GM23248 (cell line): ENCODE results near the gene PPFIA1. TPM values are rescaled to one million over a fixed set of nuclear protein-coding genes. Genes with fewer than 3 reads are reported as not detected.

Source experiments
- DNase-seq: peaks from one replicate; pipeline ENCODE4 v3.0.0-alpha.2; 2015
- H2AFZ ChIP-seq: fragments of 200-600 bp; sonication (generic); 2 replicates; pipeline ENCODE4 v1.6.1; 2016; ENCODE audit warnings: antibody characterized with exemption
- H3F3A ChIP-seq: fragments of 200-600 bp; sonication (generic); 2 replicates; pipeline ENCODE4 v1.6.1; 2016; ENCODE audit warnings: mild to moderate bottlenecking, antibody characterized with exemption, mixed run types; ENCODE audit not compliant: insufficient read depth
- H3K27ac ChIP-seq: fragments of 200-600 bp; sonication (generic); 2 replicates; pipeline ENCODE4 v1.5.1; 2016; ENCODE audit warnings: mild to moderate bottlenecking
- H3K27me3 ChIP-seq: fragments of 200-600 bp; sonication (generic); replicated peaks from 2 replicates; pipeline ENCODE4 v1.6.1; 2016; ENCODE audit warnings: mild to moderate bottlenecking; ENCODE audit not compliant: insufficient read depth
- H3K36me3 ChIP-seq: fragments of 200-600 bp; sonication (generic); 2 replicates; pipeline ENCODE4 v1.6.1; 2016; ENCODE audit warnings: low read depth, mild to moderate bottlenecking
- H3K4me1 ChIP-seq: fragments of 200-600 bp; sonication (generic); 2 replicates; pipeline ENCODE4 v1.6.1; 2016; ENCODE audit warnings: mild to moderate bottlenecking; ENCODE audit not compliant: insufficient read depth
- H3K4me2 ChIP-seq: fragments of 200-600 bp; sonication (generic); one replicate; pipeline ENCODE4 v1.6.1; 2016; ENCODE audit warnings: mild to moderate bottlenecking; ENCODE audit not compliant: unreplicated experiment
- H3K4me3 ChIP-seq: fragments of 200-600 bp; sonication (generic); 2 replicates; pipeline ENCODE4 v1.5.1; 2016; ENCODE audit warnings: mild to moderate bottlenecking
- H3K79me2 ChIP-seq: fragments of 200-600 bp; sonication (generic); 2 replicates; pipeline ENCODE4 v1.6.1; 2016; ENCODE audit warnings: mild to moderate bottlenecking; ENCODE audit not compliant: insufficient read depth
- H3K9ac ChIP-seq: fragments of 200-600 bp; sonication (generic); 2 replicates; pipeline ENCODE4 v1.6.1; 2016; ENCODE audit warnings: mild to moderate bottlenecking
- H3K9me2 ChIP-seq: fragments of 200-600 bp; sonication (generic); 2 replicates; pipeline ENCODE4 v1.6.1; 2016; ENCODE audit warnings: mixed run types, mild to moderate bottlenecking, moderate library complexity; ENCODE audit not compliant: insufficient read depth
- H3K9me3 ChIP-seq: fragments of 200-600 bp; sonication (generic); one replicate; pipeline ENCODE4 v1.6.1; 2017; ENCODE audit warnings: low read depth
- H4K20me1 ChIP-seq: fragments of 200-600 bp; sonication (generic); 2 replicates; pipeline ENCODE4 v1.6.0; 2016; ENCODE audit not compliant: insufficient read depth
- EZH2 ChIP-seq: fragments of 200-600 bp; sonication (generic); IDR thresholded peaks from 2 replicates; pipeline ENCODE4 v1.6.1; 2018; ENCODE audit warnings: antibody characterized with exemption, mild to moderate bottlenecking; ENCODE audit not compliant: insufficient read depth, poor library complexity, severe bottlenecking
- EZH2phosphoT487 ChIP-seq: fragments of 200-600 bp; sonication (generic); IDR thresholded peaks from 2 replicates; pipeline ENCODE4 v1.6.1; 2018; ENCODE audit warnings: antibody characterized with exemption, moderate library complexity, mild to moderate bottlenecking, low read depth; ENCODE audit not compliant: insufficient read depth
- WGBS, 2 experiments: methylation state at CpG; one replicate each; pipeline ENCODE4 v1.1.6; 2015 to 2017; ENCODE audit warnings: low lambda C conversion rate in 2 of 2, low coverage in 1 of 2; ENCODE audit errors: missing lambda C conversion rate in 2 of 2; 5-methylcytosine and 5-hydroxymethylcytosine counted together
- in situ Hi-C: fragments of 300-500 bp; cut with MboI; formaldehyde crosslinking; loops from 2 replicates; pipeline ENCODE4 v1.15.0; 2020
- microRNA counts: library from miRNA; unstranded; fragments of <30 nt; microRNA quantifications from one replicate; lab custom pipeline; 2016
- microRNA-seq: library from miRNA; unstranded; fragments of <30 nt; microRNA quantifications from one replicate; pipeline ENCODE4, GENCODE V29; 2016; ENCODE audit warnings: borderline number of aligned reads
- polyA plus RNA-seq: library from polyadenylated mRNA; unstranded; fragments of >200 nt; fragmentation: Nextera tagmentation; extraction: Ambion mirVana; gene quantifications from 2 replicates; pipeline ENCODE4 v1.2.1, GENCODE V29; 2016
- small RNA-seq: library from RNA; depleted of rRNA; stranded (forward); fragments of <200 nt; gene quantifications from one replicate; pipeline ENCODE3, GENCODE V24; 2014; ENCODE audit warnings: low read depth, low replicate concordance
- total RNA-seq: library from RNA; depleted of rRNA; stranded (reverse); fragments of >200 nt; shearing (Covaris generic); gene quantifications from 2 replicates; pipeline ENCODE4 v1.2.3, GENCODE V29; 2014; rRNA removed

PPFIA1 gene
- total and polyA plus RNA-seq, 2 experiments from 2014 or later, result 22.8 to 36.9 TPM

- H3K4me1 ChIP-seq, result no peaks in the 10 kb centered on the region
- TF ChIP-seq EZH2phosphoT487 (no peak), EZH2 (no peak)
- H3K27ac ChIP-seq, result no peak overlapping the region
- H4K20me1 ChIP-seq, result no peaks in the 10 kb centered on the region
- H3K27me3 ChIP-seq, result no peaks in the 10 kb centered on the region
- peaks cover 18% of the 10 kb centered on the region for H3K36me3 ChIP-seq
- H3F3A ChIP-seq, result no peaks in the 10 kb centered on the region
- H3K4me3 ChIP-seq, result no peak overlapping the region
- H3K4me2 ChIP-seq, result no peak overlapping the region
- DNase-seq, result no peak
- in situ Hi-C loops, result no loop called here
- no peaks in the 10 kb centered on the region for H3K9me2 ChIP-seq
- H3K9me3 ChIP-seq, result no peaks in the 10 kb centered on the region
- no peak overlapping the region for H3K9ac ChIP-seq
- H2AFZ ChIP-seq, result no peak overlapping the region
- 100% methylated on average over 12 of the region's 12 CpGs for WGBS, 2 experiments
- H3K79me2 ChIP-seq, result peaks cover 19% of the 10 kb centered on the region; the same call in 1 of the 2 replicates
These were observed 161.1 kb downstream of the PPFIA1 start for GRCh38 chr11:70431611-70432010.

GRCh38 chr11:70432065-70432464 lies 161.6 kb downstream of the PPFIA1 start:
- in situ Hi-C loops, result no loop called here
- 86 to 87% methylated on average over 16 of the region's 16 CpGs for WGBS, 2 experiments
- DNase-seq, result no peak
- no peak overlapping the region for H3K4me2 ChIP-seq
- no peak overlapping the region for H3K9ac ChIP-seq
- no peaks in the 10 kb centered on the region for H3K27me3 ChIP-seq
- no peaks in the 10 kb centered on the region for H3K4me1 ChIP-seq
- peaks cover 18% of the 10 kb centered on the region; the same call in 1 of the 2 replicates for H3K79me2 ChIP-seq
- H3K27ac ChIP-seq, result no peak overlapping the region
- H3K9me3 ChIP-seq, result no peaks in the 10 kb centered on the region
- H3K36me3 ChIP-seq, result peaks cover 17% of the 10 kb centered on the region
- no peak overlapping the region for H2AFZ ChIP-seq
- no peaks in the 10 kb centered on the region for H4K20me1 ChIP-seq
- no peaks in the 10 kb centered on the region for H3K9me2 ChIP-seq
- no peak for TF ChIP-seq EZH2phosphoT487
- no peak for TF ChIP-seq EZH2
- H3F3A ChIP-seq, result no peaks in the 10 kb centered on the region
- no peak overlapping the region for H3K4me3 ChIP-seq

- Histone ChIP-seq H3K36me3 (peaks cover 13% of the 10 kb centered on the region), H3K4me2 (no peak overlapping the region), H3K27me3 (no peaks in the 10 kb centered on the region), H3K27ac (no peak overlapping the region), H3K9me3 (no peaks in the 10 kb centered on the region), H3K4me3 (no peak overlapping the region), H3K4me1 (no peaks in the 10 kb centered on the region), H3K79me2 (peaks cover 13% of the 10 kb centered on the region; the same call in 1 of the 2 replicates), H4K20me1 (no peaks in the 10 kb centered on the region), H3K9me2 (no peaks in the 10 kb centered on the region), H3F3A (no peaks in the 10 kb centered on the region), H3K9ac (no peak overlapping the region), H2AFZ (no peak overlapping the region)
- no peak for DNase-seq
- in situ Hi-C loops, result no loop called here
- TF ChIP-seq EZH2 (no peak), EZH2phosphoT487 (no peak)
- whole genome bisulfite sequencing, 2 experiments, result 96 to 98% methylated on average over 15 of the region's 15 CpGs
These were observed 162.1 kb downstream of the PPFIA1 start for GRCh38 chr11:70432580-70432979.

GRCh38 chr11:70433038-70433437 lies 162.5 kb downstream of the PPFIA1 start:
- Histone ChIP-seq H3K4me1 (no peaks in the 10 kb centered on the region), H3K27ac (no peak overlapping the region), H3K9me3 (no peaks in the 10 kb centered on the region), H3K9me2 (no peaks in the 10 kb centered on the region), H3K79me2 (peaks cover 10% of the 10 kb centered on the region; the same call in 1 of the 2 replicates), H3K4me3 (no peak overlapping the region), H2AFZ (no peak overlapping the region), H3K27me3 (no peaks in the 10 kb centered on the region), H3F3A (peaks cover 3% of the 10 kb centered on the region), H4K20me1 (no peaks in the 10 kb centered on the region), H3K36me3 (peaks cover 13% of the 10 kb centered on the region), H3K9ac (no peak overlapping the region), H3K4me2 (no peak overlapping the region)
- no peak for TF ChIP-seq EZH2phosphoT487
- no peak for TF ChIP-seq EZH2
- in situ Hi-C loops, result no loop called here
- DNase-seq, result no peak
- WGBS, 2 experiments, result 98 to 100% methylated on average over 20 of the region's 20 CpGs

- H3F3A ChIP-seq, result peaks cover 5% of the 10 kb centered on the region
- H3K4me2 ChIP-seq, result no peak overlapping the region
- DNase-seq, result no peak
- no peak overlapping the region for H3K4me3 ChIP-seq
- TF ChIP-seq EZH2phosphoT487 (no peak), EZH2 (no peak)
- peaks cover 5% of the 10 kb centered on the region; the same call in 1 of the 2 replicates for H3K79me2 ChIP-seq
- peaks cover 10% of the 10 kb centered on the region for H3K36me3 ChIP-seq
- no peaks in the 10 kb centered on the region for H3K4me1 ChIP-seq
- in situ Hi-C loops, result no loop called here
- H3K9me3 ChIP-seq, result no peaks in the 10 kb centered on the region
- H3K9me2 ChIP-seq, result no peaks in the 10 kb centered on the region
- no peaks in the 10 kb centered on the region for H4K20me1 ChIP-seq
- 93% methylated on average over 13 of the region's 13 CpGs for WGBS, 2 experiments
- H2AFZ ChIP-seq, result no peak overlapping the region
- H3K27ac ChIP-seq, result no peak overlapping the region
- H3K9ac ChIP-seq, result no peak overlapping the region
- no peaks in the 10 kb centered on the region for H3K27me3 ChIP-seq
These were observed 163.0 kb downstream of the PPFIA1 start for GRCh38 chr11:70433526-70433925.

MicroRNAs encoded within 50 kb of the gene (microRNA counts, 767-probe panel; counts per million panel counts)
- microRNA hsa-miR-548k (lab: Ali Mortazavi, UCI), result 447 counts per million, percentile 86 among the panel's probes with 10 or more counts

Small RNA genes within 50 kb of the gene (microRNA-seq; reads per million reads assigned to microRNA genes)
- gene MIR548K, result 1.5 reads per million

Small RNA genes within 50 kb of the gene (small RNA-seq; reads per million reads assigned to genes)
- gene MIR548K, result 0.81 reads per million, percentile 30 among the genes with 10 or more reads in this experiment

Other genes starting within 250 kb of the PPFIA1 start
- 0.97 TPM in 1 of 2 replicates, not detected in the other for gene ANO1, start 192.4 kb upstream of the PPFIA1 start, total RNA-seq
- gene ANO1, start 192.4 kb upstream of the PPFIA1 start, polyA plus RNA-seq, result not detected in 2 replicates
- gene FADD, start 67.4 kb upstream of the PPFIA1 start, total RNA-seq, result 32.0 and 42.7 TPM in 2 replicates
- 37.8 and 38.3 TPM in 2 replicates for gene FADD, start 67.4 kb upstream of the PPFIA1 start, polyA plus RNA-seq
- gene CTTN, start 127.8 kb downstream of the PPFIA1 start, total RNA-seq, result 249 and 315 TPM in 2 replicates
- 267 and 268 TPM in 2 replicates for gene CTTN, start 127.8 kb downstream of the PPFIA1 start, polyA plus RNA-seq